Measurements from ENCODE around the gene PPP3R1.

- TF ChIP-seq POLR2A (IDR thresholded peaks at IDR 0.05) (no peak), CTCF (IDR thresholded peaks at IDR 0.05) (no peak)
Observed at GRCh38 chr2:68141875-68142274, 110.5 kb downstream of the PPP3R1 start.

All from tibial nerve (tissue), 3 donors.